Fibroblast of lung (primary cell): ENCODE measurements around the gene IP6K3. TPM values are rescaled to one million over a fixed set of nuclear protein-coding genes. Genes with fewer than 3 reads are reported as not detected.

Experiments
- DNase-seq, 2 donors: peaks; one replicate each; pipeline versions ENCODE4 v3.0.0 to v3.0.0-alpha.2; 2010; ENCODE audit warnings: low read depth in 2 of 2
- H2AFZ ChIP-seq: 2 replicates; pipeline ENCODE4 v1.5.1; 2012; ENCODE audit warnings: low read length, control low read depth, inconsistent platforms
- H3K27ac ChIP-seq: 2 replicates; pipeline ENCODE4 v1.5.1; 2011; ENCODE audit warnings: low read length, control low read depth; ENCODE audit not compliant: insufficient read depth
- H3K27me3 ChIP-seq: 2 replicates; pipeline ENCODE4 v1.5.1; 2011; ENCODE audit warnings: mild to moderate bottlenecking, low read length; ENCODE audit not compliant: control insufficient read depth, insufficient read depth
- H3K36me3 ChIP-seq: 2 replicates; pipeline ENCODE4 v1.5.1; 2011; ENCODE audit warnings: low read length; ENCODE audit not compliant: control insufficient read depth, insufficient read depth
- H3K4me1 ChIP-seq: 2 replicates; pipeline ENCODE4 v1.5.1; 2011; ENCODE audit warnings: low read length; ENCODE audit not compliant: control insufficient read depth, insufficient read depth; ENCODE audit errors: extremely low read depth
- H3K4me2 ChIP-seq: 2 replicates; pipeline ENCODE4 v1.5.1; 2011; ENCODE audit warnings: low read length, control low read depth; ENCODE audit not compliant: insufficient read depth; ENCODE audit errors: extremely low read depth
- H3K4me3 ChIP-seq, 4 experiments: fragments of 200-600 bp in 1 of 4; sonication (generic) in 1 of 4; replicated peaks in 1 of 4; 2 replicates each; pipeline ENCODE4 v1.5.1; 2011 to 2016; ENCODE audit warnings: low read length in 4 of 4, low read depth in 3 of 4, mild to moderate bottlenecking in 3 of 4, control low read depth in 2 of 4, inconsistent platforms in 1 of 4, mixed read lengths in 1 of 4; ENCODE audit not compliant: insufficient read depth in 1 of 4; ENCODE audit errors: control extremely low read depth in 1 of 4
- H3K79me2 ChIP-seq: 2 replicates; pipeline ENCODE4 v1.5.1; 2012; ENCODE audit warnings: mild to moderate bottlenecking, low read length, inconsistent platforms; ENCODE audit not compliant: control insufficient read depth, insufficient read depth
- H3K9ac ChIP-seq: 2 replicates; pipeline ENCODE4 v1.5.1; 2011; ENCODE audit warnings: mild to moderate bottlenecking, low read length, control low read depth; ENCODE audit not compliant: insufficient read depth
- H3K9me3 ChIP-seq: 2 replicates; pipeline ENCODE4 v1.5.1; 2012; ENCODE audit warnings: low read depth, low read length; ENCODE audit not compliant: control insufficient read depth, insufficient read depth
- H4K20me1 ChIP-seq: 2 replicates; pipeline ENCODE4 v1.5.1; 2011; ENCODE audit warnings: low read length; ENCODE audit not compliant: control insufficient read depth, insufficient read depth; ENCODE audit errors: extremely low read depth
- EZH2 ChIP-seq: IDR thresholded peaks from 2 replicates; pipeline ENCODE4 v1.5.1; 2012; ENCODE audit warnings: low read length, control low read depth, mild to moderate bottlenecking; ENCODE audit errors: missing control alignments
- polyA plus RNA-seq, 2 donors: library from polyadenylated mRNA; depleted of rRNA in 1 of 2; stranded (reverse) in 1 of 2; unstranded in 1 of 2; fragments of >200 nt; gene quantifications; 2 replicates each; pipeline ENCODE4 v1.2.1, GENCODE V29; 2011 to 2012; ENCODE audit warnings: missing spikeins in 1 of 2
- total RNA-seq: library from RNA; depleted of rRNA; stranded (reverse); fragments of >200 nt; gene quantifications from 2 replicates; pipeline ENCODE4 v1.2.1, GENCODE V29; 2014
- TF ChIP-seq, protein P1 (sequence below), 2 donors: IDR thresholded peaks in 1 of 2; conservative IDR thresholded peaks in 1 of 2; 1 replicate in 1 of 2; 2 replicates in 1 of 2; pipeline ENCODE4 v1.5.1; 2011 to 2012; ENCODE audit warnings: low read length in 2 of 2, control low read depth in 1 of 2, inconsistent platforms in 1 of 2, low read depth in 1 of 2, mild to moderate bottlenecking in 1 of 2

IP6K3 gene
- total and polyA plus RNA-seq, 2 donors (not counting 1 experiment from before 2014, with no cell fraction given) = 0.84 to 5.4 TPM

DNA sequence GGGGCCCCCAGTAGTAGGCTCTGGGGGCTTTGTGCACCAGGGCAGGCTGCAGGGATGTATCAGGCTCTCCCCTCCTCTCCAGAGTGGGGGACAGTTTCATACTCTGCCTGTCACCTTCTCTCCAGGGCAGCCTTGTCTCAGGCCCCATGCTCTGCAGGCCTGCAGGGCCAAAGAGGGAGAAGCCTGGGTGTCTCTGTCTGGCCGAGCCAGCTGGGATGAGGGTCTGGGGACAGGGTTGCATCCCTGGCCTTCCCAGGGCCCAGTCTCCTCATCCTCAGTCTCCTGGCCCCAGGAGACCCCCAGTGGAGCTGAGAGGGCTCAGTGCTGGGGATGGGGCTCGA is 14.8 kb upstream of the IP6K3 start:
- DNase-seq = no peak
- Histone ChIP-seq H3K4me1 (no peaks in the 10 kb centered on the region), H3K9ac (no peak overlapping the region), H4K20me1 (no peaks in the 10 kb centered on the region), H2AFZ (no peak overlapping the region), H3K9me3 (no peaks in the 10 kb centered on the region), H3K4me3 (no peak overlapping the region), H3K27ac (no peak overlapping the region), H3K79me2 (no peaks in the 10 kb centered on the region), H3K4me2 (no peak overlapping the region), H3K36me3 (no peaks in the 10 kb centered on the region), H3K27me3 (no peaks in the 10 kb centered on the region)
- TF ChIP-seq EZH2 = no peak
- TF ChIP-seq, protein P1, sequence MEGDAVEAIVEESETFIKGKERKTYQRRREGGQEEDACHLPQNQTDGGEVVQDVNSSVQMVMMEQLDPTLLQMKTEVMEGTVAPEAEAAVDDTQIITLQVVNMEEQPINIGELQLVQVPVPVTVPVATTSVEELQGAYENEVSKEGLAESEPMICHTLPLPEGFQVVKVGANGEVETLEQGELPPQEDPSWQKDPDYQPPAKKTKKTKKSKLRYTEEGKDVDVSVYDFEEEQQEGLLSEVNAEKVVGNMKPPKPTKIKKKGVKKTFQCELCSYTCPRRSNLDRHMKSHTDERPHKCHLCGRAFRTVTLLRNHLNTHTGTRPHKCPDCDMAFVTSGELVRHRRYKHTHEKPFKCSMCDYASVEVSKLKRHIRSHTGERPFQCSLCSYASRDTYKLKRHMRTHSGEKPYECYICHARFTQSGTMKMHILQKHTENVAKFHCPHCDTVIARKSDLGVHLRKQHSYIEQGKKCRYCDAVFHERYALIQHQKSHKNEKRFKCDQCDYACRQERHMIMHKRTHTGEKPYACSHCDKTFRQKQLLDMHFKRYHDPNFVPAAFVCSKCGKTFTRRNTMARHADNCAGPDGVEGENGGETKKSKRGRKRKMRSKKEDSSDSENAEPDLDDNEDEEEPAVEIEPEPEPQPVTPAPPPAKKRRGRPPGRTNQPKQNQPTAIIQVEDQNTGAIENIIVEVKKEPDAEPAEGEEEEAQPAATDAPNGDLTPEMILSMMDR (conservative IDR thresholded peaks at IDR 0.05 in 1 of 2, IDR thresholded peaks at IDR 0.05 in 1 of 2; ENCODE audit: low read depth in 1 of 2, low read length in 2 of 2) = no peak

DNA sequence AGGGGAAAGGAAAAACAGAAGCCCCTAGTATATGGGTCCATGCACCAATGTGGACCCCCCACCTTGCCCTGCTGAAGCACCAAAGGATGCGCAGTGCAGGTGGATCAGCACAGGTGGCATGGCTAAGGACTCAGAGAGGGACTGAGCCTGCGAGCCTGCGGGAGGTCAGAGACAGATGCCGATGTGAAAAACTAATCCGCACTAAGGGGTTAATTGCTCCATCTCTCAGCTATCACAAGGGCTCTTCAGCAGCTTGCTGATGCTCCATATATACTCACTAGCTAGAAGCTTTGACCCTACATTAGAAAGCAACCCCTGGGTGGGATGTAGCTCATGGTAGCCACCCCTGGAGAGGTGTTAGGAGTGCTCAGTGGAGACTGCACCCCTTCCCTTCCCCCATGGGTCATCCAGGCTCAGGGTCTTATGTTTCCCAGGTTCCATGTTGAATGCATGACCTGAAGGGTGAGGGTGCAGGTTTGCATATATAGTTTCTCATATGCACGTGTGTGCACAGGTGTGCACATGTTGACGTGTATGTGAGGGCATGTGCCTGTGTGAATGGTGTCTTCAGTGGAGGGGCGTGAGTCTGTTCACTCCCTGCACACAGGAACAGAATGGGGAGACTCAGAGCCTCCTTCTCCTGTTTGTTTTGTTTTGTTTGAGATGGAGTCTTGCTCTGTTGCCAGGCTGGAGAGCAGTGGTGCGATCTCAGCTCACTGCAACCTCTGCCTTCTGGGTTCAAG is 13.4 kb upstream of the IP6K3 start:
- no peaks in the 10 kb centered on the region for H3K36me3 ChIP-seq
- no peak overlapping the region for H2AFZ ChIP-seq
- DNase-seq = no peak
- H3K9me3 ChIP-seq = no peaks in the 10 kb centered on the region
- no peaks in the 10 kb centered on the region for H3K4me1 ChIP-seq
- no peaks in the 10 kb centered on the region for H4K20me1 ChIP-seq
- H3K79me2 ChIP-seq = no peaks in the 10 kb centered on the region
- no peak overlapping the region for H3K4me3 ChIP-seq
- H3K27me3 ChIP-seq = no peaks in the 10 kb centered on the region
- no peak overlapping the region for H3K9ac ChIP-seq
- no peak overlapping the region for H3K27ac ChIP-seq
- no peak for TF ChIP-seq EZH2
- TF ChIP-seq, protein P1 (conservative IDR thresholded peaks at IDR 0.05 in 1 of 2, IDR thresholded peaks at IDR 0.05 in 1 of 2; ENCODE audit: low read depth in 1 of 2, low read length in 2 of 2) = no peak
- no peak overlapping the region for H3K4me2 ChIP-seq

DNA sequence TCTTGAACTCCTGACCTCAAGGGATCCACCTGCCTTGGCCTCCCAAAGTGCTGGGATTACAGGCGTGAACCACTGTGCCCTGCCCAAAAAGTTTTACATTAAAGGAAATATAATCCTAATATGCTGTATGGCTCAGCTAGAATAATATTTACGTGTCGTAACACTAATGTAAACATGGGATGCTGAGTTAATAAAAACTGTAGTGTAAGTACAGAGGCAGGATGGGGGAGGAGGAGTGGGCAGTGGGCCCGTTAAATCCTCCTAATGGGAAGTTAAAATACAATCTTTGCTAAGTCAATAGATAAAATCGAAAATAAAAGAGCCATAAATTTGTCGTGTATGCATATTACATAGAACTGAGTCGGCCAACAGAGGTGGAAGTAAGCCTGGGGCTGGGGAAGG is 12.1 kb upstream of the IP6K3 start:
- no peaks in the 10 kb centered on the region for H3K36me3 ChIP-seq
- H3K79me2 ChIP-seq = no peaks in the 10 kb centered on the region
- H2AFZ ChIP-seq = no peak overlapping the region
- no peaks in the 10 kb centered on the region for H3K4me1 ChIP-seq
- no peak overlapping the region for H3K4me2 ChIP-seq
- peak in 1 of 2 donors; percentile 76 for DNase-seq
- no peaks in the 10 kb centered on the region for H3K27me3 ChIP-seq
- TF ChIP-seq, protein P1 (conservative IDR thresholded peaks at IDR 0.05 in 1 of 2, IDR thresholded peaks at IDR 0.05 in 1 of 2; ENCODE audit: low read depth in 1 of 2, low read length in 2 of 2) = no peak
- TF ChIP-seq EZH2 = no peak
- no peak overlapping the region for H3K27ac ChIP-seq
- H3K9ac ChIP-seq = no peak overlapping the region
- H4K20me1 ChIP-seq = no peaks in the 10 kb centered on the region
- no peak overlapping the region for H3K4me3 ChIP-seq
- H3K9me3 ChIP-seq = no peaks in the 10 kb centered on the region
